HEK293 (cell line): ENCODE results near the gene TTLL9.

Experiments used
- CTCF ChIA-PET: fragments of 350-600 bp; formaldehyde crosslinking; extraction: SDS; loops from one replicate; lab custom pipeline; 2021; ENCODE audit warnings: antibody characterized with exemption; lab: Yijun Ruan, JAX
- POLR2A ChIA-PET: fragments of 300-600 bp; formaldehyde crosslinking; extraction: SDS; loops from one replicate; lab custom pipeline; 2020; ENCODE audit warnings: antibody characterized with exemption, inconsistent platforms; lab: Yijun Ruan, JAX
- H3K27ac ChIP-seq: fragments of 200-500 bp; sonication (Bioruptor generic); 2 replicates; pipeline ENCODE4 v1.5.1; 2014; ENCODE audit warnings: low read depth, low read length, control low read depth, inconsistent platforms; ENCODE audit errors: extremely low read depth
- H3K36me3 ChIP-seq, 2 experiments: fragments of 200-500 bp in 1 of 2; sonication (Bioruptor generic) in 1 of 2; 1 replicate in 1 of 2; 2 replicates in 1 of 2; pipeline ENCODE4 v1.5.1; 2014 to 2017; ENCODE audit warnings: inconsistent platforms in 2 of 2, low read length in 2 of 2; ENCODE audit not compliant: control insufficient read depth in 2 of 2, insufficient read depth in 1 of 2
- H3K4me1 ChIP-seq: fragments of 200-500 bp; sonication (Bioruptor generic); 2 replicates; pipeline ENCODE4 v1.5.1; 2014; ENCODE audit warnings: mild to moderate bottlenecking, low read length, inconsistent platforms; ENCODE audit not compliant: control insufficient read depth, insufficient read depth
- H3K4me3 ChIP-seq: 2 replicates; pipeline ENCODE4 v1.5.1; 2011; ENCODE audit warnings: low read depth, mild to moderate bottlenecking, control low read depth, low read length, moderate library complexity
- H3K9me3 ChIP-seq: fragments of 200-500 bp; sonication (Bioruptor generic); 2 replicates; pipeline ENCODE4 v1.5.1; 2014; ENCODE audit warnings: low read depth, low read length, inconsistent platforms; ENCODE audit not compliant: control insufficient read depth, insufficient read depth
- KLF7 ChIP-seq: fragments of 450-650 bp; formaldehyde crosslinking; IDR thresholded peaks from 2 replicates; pipeline ENCODE4 v1.5.1; 2016; ENCODE audit warnings: missing biosample characterization, missing genetic modification characterization, borderline replicate concordance
- KLF9 ChIP-seq: fragments of 450-650 bp; formaldehyde crosslinking; IDR thresholded peaks from 2 replicates; pipeline ENCODE4 v1.5.1; 2016; ENCODE audit warnings: missing biosample characterization, missing genetic modification characterization, low read depth
- PRDM1 ChIP-seq: fragments of 450-650 bp; formaldehyde crosslinking; IDR thresholded peaks from 2 replicates; pipeline ENCODE4; 2016; ENCODE audit warnings: missing biosample characterization, missing genetic modification characterization
- REPIN1 ChIP-seq: fragments of 450-650 bp; formaldehyde crosslinking; IDR thresholded peaks from 2 replicates; pipeline ENCODE4 v1.5.1; 2017; ENCODE audit warnings: missing biosample characterization, missing genetic modification characterization, low read depth
- SP3 ChIP-seq: fragments of 450-650 bp; formaldehyde crosslinking; IDR thresholded peaks from 2 replicates; pipeline ENCODE4 v1.5.1; 2016; ENCODE audit warnings: missing biosample characterization, missing genetic modification characterization
- ZBTB21 ChIP-seq: fragments of 450-650 bp; formaldehyde crosslinking; IDR thresholded peaks from 2 replicates; pipeline ENCODE4 v1.5.1; 2017; ENCODE audit warnings: missing biosample characterization, missing genetic modification characterization
- ZBTB48 ChIP-seq: fragments of 450-650 bp; formaldehyde crosslinking; IDR thresholded peaks from 2 replicates; pipeline ENCODE4 v1.5.1; 2016; ENCODE audit warnings: missing biosample characterization, missing genetic modification characterization
- ZBTB7A ChIP-seq: fragments of 450-650 bp; formaldehyde crosslinking; IDR thresholded peaks from 2 replicates; pipeline ENCODE4 v1.5.1; 2016; ENCODE audit warnings: low read depth, missing biosample characterization, missing genetic modification characterization
- ZNF23 ChIP-seq: fragments of 450-650 bp; formaldehyde crosslinking; IDR thresholded peaks from 2 replicates; pipeline ENCODE4 v1.5.1; 2016; ENCODE audit warnings: missing biosample characterization, missing genetic modification characterization, borderline replicate concordance
- ZNF274 ChIP-seq, 2 experiments: fragments of 200-500 bp in 1 of 2; fragments of 450-650 bp in 1 of 2; sonication (Bioruptor generic) in 1 of 2; formaldehyde crosslinking in 1 of 2; IDR thresholded peaks; 2 replicates each; pipeline versions ENCODE4 v1.5.1 to v1.6.1; 2014 to 2016; ENCODE audit warnings: borderline replicate concordance in 1 of 2, inconsistent platforms in 1 of 2, low read length in 1 of 2, missing biosample characterization in 1 of 2, missing genetic modification characterization in 1 of 2
- ZNF302 ChIP-seq: fragments of 450-650 bp; formaldehyde crosslinking; IDR thresholded peaks from 2 replicates; pipeline ENCODE4 v1.5.1; 2016; ENCODE audit warnings: missing biosample characterization, missing genetic modification characterization, low read depth
- ZNF311 ChIP-seq: fragments of 450-650 bp; formaldehyde crosslinking; IDR thresholded peaks from 2 replicates; pipeline ENCODE4 v1.5.1; 2017; ENCODE audit warnings: missing biosample characterization, missing genetic modification characterization, borderline replicate concordance
- ZNF48 ChIP-seq: fragments of 450-650 bp; formaldehyde crosslinking; IDR thresholded peaks from 2 replicates; pipeline ENCODE4 v1.5.1; 2016; ENCODE audit warnings: missing biosample characterization, missing genetic modification characterization
- ZNF510 ChIP-seq: fragments of 450-650 bp; formaldehyde crosslinking; IDR thresholded peaks from 2 replicates; pipeline ENCODE4 v1.5.1; 2018; ENCODE audit warnings: mild to moderate bottlenecking, missing genetic modification characterization, missing biosample characterization; ENCODE audit not compliant: insufficient replicate concordance
- ZNF629 ChIP-seq: fragments of 450-650 bp; formaldehyde crosslinking; IDR thresholded peaks from 2 replicates; pipeline ENCODE4 v1.5.1; 2017; ENCODE audit warnings: missing biosample characterization, missing genetic modification characterization
- ZNF747 ChIP-seq: fragments of 450-650 bp; formaldehyde crosslinking; IDR thresholded peaks from 2 replicates; pipeline ENCODE4 v1.5.1; 2016; ENCODE audit warnings: missing biosample characterization, missing genetic modification characterization
- TF ChIP-seq, protein P1 (sequence below): fragments of 450-650 bp; formaldehyde crosslinking; IDR thresholded peaks from 2 replicates; pipeline ENCODE4; 2016; ENCODE audit warnings: missing biosample characterization, missing genetic modification characterization
- TF ChIP-seq, protein P2 (sequence below): IDR thresholded peaks from 2 replicates; pipeline ENCODE4 v1.6.1; 2011; ENCODE audit warnings: mild to moderate bottlenecking, low read depth, low read length, borderline replicate concordance
- TF ChIP-seq, protein P3 (sequence below): fragments of 450-650 bp; formaldehyde crosslinking; conservative IDR thresholded peaks from 2 replicates; pipeline ENCODE4 v1.5.1; 2016; ENCODE audit warnings: low read depth, missing biosample characterization, missing genetic modification characterization
- TF ChIP-seq, protein P4 (sequence below): fragments of 450-650 bp; formaldehyde crosslinking; IDR thresholded peaks from 2 replicates; pipeline ENCODE4 v1.5.1; 2016; ENCODE audit warnings: missing biosample characterization, missing genetic modification characterization
- TF ChIP-seq, protein P5 (sequence below): fragments of 450-650 bp; formaldehyde crosslinking; IDR thresholded peaks from 2 replicates; pipeline ENCODE4 v1.5.1; 2016; ENCODE audit warnings: missing biosample characterization, missing genetic modification characterization
- TF ChIP-seq, protein P6 (sequence below): fragments of 450-650 bp; formaldehyde crosslinking; IDR thresholded peaks from 2 replicates; pipeline ENCODE4 v1.5.1; 2016; ENCODE audit warnings: missing biosample characterization, missing genetic modification characterization, low read depth

Gene TTLL9

DNA sequence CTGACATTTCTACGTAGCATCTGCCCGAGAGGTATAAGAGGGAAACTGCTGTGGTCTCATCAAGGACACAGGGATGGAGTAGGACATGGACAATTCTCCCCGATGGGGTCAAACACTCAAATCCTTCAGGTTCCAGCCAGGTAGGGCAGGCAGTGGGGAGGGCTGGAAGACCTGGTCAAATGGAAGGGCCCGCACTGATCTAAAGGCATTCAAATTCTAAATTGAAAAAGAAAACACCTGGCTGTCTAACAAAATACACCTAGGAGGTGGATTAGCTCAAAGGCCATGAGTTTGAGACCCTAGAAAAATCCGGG, 8.3 kb upstream of the TTLL9 start:
- Histone ChIP-seq H3K36me3 (no peaks in the 10 kb centered on the region), H3K27ac (no peak overlapping the region), H3K9me3 (no peaks in the 10 kb centered on the region), H3K4me3 (no peak overlapping the region), H3K4me1 (0 out of 2 replicates have a peak, but pooled peaks cover 2% of the 10 kb centered on the region)
- no peak for TF ChIP-seq ZBTB21 (tag by site-specific recombination)
- TF ChIP-seq ZNF23 (tag by site-specific recombination), result no peak
- TF ChIP-seq KLF9 (tag by site-specific recombination), result no peak
- TF ChIP-seq ZBTB7A (tag by site-specific recombination), result no peak
- no peak for TF ChIP-seq SP3 (tag by site-specific recombination)
- TF ChIP-seq, protein P1, sequence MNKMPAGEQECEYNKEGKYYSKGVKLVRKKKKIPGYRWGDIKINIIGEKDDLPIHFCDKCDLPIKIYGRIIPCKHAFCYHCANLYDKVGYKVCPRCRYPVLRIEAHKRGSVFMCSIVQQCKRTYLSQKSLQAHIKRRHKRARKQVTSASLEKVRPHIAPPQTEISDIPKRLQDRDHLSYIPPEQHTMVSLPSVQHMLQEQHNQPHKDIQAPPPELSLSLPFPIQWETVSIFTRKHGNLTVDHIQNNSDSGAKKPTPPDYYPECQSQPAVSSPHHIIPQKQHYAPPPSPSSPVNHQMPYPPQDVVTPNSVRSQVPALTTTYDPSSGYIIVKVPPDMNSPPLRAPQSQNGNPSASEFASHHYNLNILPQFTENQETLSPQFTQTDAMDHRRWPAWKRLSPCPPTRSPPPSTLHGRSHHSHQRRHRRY (tag by site-specific recombination), result no peak
- TF ChIP-seq ZNF311 (tag by site-specific recombination), result no peak
- CTCF ChIA-PET, result interaction anchor here (0.6 to 5.2 kb wide), 3 partner anchors 9 to 164 kb away, joined by 3 to 26 read pairs (median 5); no protein-coding TSS in a partner anchor
- POLR2A ChIA-PET, result interaction anchor here (0.9 kb wide), 2 partner anchors 10 to 20 kb away, joined by 3 to 4 read pairs; no protein-coding TSS in a partner anchor

DNA sequence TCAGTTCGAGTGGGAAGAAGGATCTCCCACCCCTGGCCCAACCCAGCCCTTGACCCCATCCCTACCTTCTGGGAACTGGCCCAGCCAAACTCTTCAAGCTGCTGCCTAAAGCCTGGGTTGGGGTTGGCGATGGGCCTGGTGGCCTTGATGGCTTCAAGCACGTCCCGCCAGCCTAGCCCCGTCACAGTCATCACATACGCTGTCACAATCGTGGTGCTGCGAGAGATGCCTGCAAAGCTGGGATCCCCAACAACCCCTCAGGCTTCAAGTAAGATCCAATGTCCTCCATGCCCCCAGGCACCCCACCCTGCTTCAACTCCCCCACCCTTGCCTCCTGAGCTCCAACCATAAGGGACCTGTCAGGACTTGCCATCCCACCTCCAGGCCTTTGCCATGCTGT, 7.9 kb upstream of the TTLL9 start:
- ChIA-PET POLR2A (no interaction called here), CTCF (interaction anchor here (1.1 to 5.2 kb wide), 3 partner anchors 9 to 150 kb away, joined by 3 to 26 read pairs (median 3); no protein-coding TSS in a partner anchor)
- no peaks in the 10 kb centered on the region for H3K9me3 ChIP-seq
- 0 out of 2 replicates have a peak, but pooled peaks cover 2% of the 10 kb centered on the region for H3K4me1 ChIP-seq
- H3K36me3 ChIP-seq, result no peaks in the 10 kb centered on the region
- H3K27ac ChIP-seq, result no peak overlapping the region
- H3K4me3 ChIP-seq, result no peak overlapping the region
- TF ChIP-seq REPIN1, result no peak
- TF ChIP-seq ZNF48, result no peak
- no peak for TF ChIP-seq ZNF302 (tag by site-specific recombination)
- no peak for TF ChIP-seq ZNF510 (tag by site-specific recombination)
- no peak for TF ChIP-seq KLF7 (tag by site-specific recombination)
- TF ChIP-seq, protein P2, sequence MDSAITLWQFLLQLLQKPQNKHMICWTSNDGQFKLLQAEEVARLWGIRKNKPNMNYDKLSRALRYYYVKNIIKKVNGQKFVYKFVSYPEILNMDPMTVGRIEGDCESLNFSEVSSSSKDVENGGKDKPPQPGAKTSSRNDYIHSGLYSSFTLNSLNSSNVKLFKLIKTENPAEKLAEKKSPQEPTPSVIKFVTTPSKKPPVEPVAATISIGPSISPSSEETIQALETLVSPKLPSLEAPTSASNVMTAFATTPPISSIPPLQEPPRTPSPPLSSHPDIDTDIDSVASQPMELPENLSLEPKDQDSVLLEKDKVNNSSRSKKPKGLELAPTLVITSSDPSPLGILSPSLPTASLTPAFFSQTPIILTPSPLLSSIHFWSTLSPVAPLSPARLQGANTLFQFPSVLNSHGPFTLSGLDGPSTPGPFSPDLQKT, result no peak
- TF ChIP-seq, protein P3, sequence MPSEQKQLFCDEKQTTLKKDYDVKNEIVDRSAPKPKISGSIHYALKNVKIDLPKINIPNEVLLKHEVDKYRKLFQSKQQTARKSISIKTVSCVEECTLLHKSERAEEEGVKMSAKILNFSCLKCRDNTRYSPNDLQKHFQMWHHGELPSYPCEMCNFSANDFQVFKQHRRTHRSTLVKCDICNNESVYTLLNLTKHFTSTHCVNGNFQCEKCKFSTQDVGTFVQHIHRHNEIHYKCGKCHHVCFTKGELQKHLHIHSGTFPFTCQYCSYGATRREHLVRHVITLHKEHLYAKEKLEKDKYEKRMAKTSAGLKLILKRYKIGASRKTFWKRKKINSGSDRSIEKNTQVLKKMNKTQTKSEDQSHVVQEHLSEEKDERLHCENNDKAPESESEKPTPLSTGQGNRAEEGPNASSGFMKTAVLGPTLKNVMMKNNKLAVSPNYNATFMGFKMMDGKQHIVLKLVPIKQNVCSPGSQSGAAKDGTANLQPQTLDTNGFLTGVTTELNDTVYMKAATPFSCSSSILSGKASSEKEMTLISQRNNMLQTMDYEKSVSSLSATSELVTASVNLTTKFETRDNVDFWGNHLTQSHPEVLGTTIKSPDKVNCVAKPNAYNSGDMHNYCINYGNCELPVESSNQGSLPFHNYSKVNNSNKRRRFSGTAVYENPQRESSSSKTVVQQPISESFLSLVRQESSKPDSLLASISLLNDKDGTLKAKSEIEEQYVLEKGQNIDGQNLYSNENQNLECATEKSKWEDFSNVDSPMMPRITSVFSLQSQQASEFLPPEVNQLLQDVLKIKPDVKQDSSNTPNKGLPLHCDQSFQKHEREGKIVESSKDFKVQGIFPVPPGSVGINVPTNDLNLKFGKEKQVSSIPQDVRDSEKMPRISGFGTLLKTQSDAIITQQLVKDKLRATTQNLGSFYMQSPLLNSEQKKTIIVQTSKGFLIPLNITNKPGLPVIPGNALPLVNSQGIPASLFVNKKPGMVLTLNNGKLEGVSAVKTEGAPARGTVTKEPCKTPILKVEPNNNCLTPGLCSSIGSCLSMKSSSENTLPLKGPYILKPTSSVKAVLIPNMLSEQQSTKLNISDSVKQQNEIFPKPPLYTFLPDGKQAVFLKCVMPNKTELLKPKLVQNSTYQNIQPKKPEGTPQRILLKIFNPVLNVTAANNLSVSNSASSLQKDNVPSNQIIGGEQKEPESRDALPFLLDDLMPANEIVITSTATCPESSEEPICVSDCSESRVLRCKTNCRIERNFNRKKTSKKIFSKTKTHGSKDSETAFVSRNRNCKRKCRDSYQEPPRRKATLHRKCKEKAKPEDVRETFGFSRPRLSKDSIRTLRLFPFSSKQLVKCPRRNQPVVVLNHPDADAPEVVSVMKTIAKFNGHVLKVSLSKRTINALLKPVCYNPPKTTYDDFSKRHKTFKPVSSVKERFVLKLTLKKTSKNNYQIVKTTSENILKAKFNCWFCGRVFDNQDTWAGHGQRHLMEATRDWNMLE (tag by site-specific recombination), result no peak
- TF ChIP-seq ZNF747 (tag by site-specific recombination), result no peak
- TF ChIP-seq, protein P4, sequence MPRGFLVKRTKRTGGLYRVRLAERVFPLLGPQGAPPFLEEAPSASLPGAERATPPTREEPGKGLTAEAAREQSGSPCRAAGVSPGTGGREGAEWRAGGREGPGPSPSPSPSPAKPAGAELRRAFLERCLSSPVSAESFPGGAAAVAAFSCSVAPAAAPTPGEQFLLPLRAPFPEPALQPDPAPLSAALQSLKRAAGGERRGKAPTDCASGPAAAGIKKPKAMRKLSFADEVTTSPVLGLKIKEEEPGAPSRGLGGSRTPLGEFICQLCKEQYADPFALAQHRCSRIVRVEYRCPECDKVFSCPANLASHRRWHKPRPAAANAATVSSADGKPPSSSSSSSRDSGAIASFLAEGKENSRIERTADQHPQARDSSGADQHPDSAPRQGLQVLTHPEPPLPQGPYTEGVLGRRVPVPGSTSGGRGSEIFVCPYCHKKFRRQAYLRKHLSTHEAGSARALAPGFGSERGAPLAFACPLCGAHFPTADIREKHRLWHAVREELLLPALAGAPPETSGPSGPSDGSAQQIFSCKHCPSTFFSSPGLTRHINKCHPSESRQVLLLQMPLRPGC (tag by site-specific recombination), result no peak
- no peak for TF ChIP-seq ZNF629
- TF ChIP-seq, protein P5, sequence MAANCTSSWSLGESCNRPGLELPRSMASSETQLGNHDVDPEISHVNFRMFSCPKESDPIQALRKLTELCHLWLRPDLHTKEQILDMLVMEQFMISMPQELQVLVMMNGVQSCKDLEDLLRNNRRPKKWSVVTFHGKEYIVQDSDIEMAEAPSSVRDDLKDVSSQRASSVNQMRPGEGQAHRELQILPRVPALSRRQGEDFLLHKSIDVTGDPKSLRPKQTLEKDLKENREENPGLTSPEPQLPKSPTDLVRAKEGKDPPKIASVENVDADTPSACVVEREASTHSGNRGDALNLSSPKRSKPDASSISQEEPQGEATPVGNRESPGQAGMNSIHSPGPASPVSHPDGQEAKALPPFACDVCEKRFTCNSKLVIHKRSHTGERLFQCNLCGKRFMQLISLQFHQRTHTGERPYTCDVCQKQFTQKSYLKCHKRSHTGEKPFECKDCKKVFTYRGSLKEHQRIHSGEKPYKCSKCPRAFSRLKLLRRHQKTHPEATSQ, result no peak
- no peak for TF ChIP-seq ZNF274 (IDR thresholded peaks at IDR 0.05; ENCODE audit: low read length)
- no peak for TF ChIP-seq ZNF274 (tag by site-specific recombination; IDR thresholded peaks at IDR 0.05; ENCODE audit: borderline replicate concordance)
- TF ChIP-seq, protein P6, sequence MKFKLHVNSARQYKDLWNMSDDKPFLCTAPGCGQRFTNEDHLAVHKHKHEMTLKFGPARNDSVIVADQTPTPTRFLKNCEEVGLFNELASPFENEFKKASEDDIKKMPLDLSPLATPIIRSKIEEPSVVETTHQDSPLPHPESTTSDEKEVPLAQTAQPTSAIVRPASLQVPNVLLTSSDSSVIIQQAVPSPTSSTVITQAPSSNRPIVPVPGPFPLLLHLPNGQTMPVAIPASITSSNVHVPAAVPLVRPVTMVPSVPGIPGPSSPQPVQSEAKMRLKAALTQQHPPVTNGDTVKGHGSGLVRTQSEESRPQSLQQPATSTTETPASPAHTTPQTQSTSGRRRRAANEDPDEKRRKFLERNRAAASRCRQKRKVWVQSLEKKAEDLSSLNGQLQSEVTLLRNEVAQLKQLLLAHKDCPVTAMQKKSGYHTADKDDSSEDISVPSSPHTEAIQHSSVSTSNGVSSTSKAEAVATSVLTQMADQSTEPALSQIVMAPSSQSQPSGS (tag by site-specific recombination), result no peak
- no peak for TF ChIP-seq PRDM1 (tag by site-specific recombination)
- TF ChIP-seq ZBTB48, result no peak
